Right renal pelvis (tissue), 4 donors: ENCODE results near the gene GRIK1. TPM values are rescaled to one million over a fixed set of nuclear protein-coding genes. Genes with fewer than 3 reads are reported as not detected.

Source experiments
- DNase-seq, 4 donors: peaks; one replicate each; pipeline ENCODE4 v3.0.0-alpha.2; 2013; ENCODE audit warnings: low read depth in 4 of 4, low spot score in 3 of 4, missing footprints in 1 of 4
- polyA plus RNA-seq, 4 donors: library from polyadenylated mRNA; unstranded; fragments of 120-200 nt; gene quantifications; one replicate each; pipeline ENCODE4 v1.2.1, GENCODE V29; 2013; ENCODE audit not compliant: insufficient read length in 4 of 4

GRIK1 gene
- polyA plus RNA-seq, 4 donors: 1.2 to 2.5 (median 1.4) TPM

DNA sequence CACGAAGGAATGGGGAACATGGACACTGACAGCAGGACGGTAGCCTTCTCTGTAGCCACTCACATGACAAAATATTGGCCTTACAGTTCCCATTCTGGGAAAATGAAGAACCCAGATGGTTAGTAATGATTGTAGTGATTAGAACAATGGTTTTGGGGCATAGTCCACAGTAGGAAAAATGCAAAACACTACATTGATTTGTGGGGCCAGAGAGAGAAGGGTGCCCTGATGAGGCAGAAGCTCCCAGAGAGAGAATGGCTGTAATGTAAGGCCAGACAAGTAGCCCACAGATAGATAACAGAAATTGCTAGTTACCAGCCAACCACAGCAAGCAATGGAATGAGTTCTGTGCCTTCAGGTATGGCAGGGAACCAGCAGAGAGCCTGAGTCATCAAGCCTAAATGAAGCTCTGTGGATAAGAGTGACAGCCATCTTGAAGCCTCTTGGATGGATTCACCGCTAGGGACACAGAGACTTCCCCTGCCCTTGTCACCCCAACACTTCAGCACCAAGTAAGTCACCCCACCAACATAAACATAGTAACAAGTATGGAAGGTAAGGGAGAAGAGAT is 435.0 kb downstream of the GRIK1 start:
- no peak for DNase-seq

GRCh38 chr21:29501451-29501850 is 438.3 kb downstream of the GRIK1 start:
- DNase-seq: no peak

DNA sequence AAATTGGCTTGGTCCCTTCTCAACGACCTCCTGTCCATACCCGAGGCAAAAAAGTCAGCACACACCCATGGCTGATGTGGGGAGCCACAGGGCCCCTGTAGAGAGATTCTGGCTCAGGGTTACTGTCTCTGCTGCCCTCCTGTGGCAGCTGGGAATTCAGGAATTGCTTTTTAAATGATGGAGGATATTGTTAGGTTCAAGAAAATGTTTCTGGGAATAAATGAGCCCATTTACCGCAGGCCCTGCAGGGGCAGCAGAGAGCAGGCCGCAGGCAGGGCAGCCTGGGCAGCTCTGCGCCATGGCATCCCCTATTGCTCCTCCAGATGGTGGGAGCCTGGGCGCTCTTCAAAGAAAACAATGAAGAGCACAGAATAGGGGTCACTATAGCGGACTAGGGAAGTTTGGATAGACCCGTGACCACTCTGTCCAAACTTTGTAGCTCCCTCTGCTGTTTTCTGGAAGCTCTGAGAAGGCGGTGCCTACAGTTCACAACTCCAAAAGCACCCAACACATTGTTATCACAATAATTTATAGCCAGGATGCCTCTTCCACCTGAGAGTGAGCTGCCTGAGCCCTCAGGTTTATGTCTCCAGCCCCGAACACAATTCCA is 440.0 kb downstream of the GRIK1 start:
- DNase-seq: no peak

DNA sequence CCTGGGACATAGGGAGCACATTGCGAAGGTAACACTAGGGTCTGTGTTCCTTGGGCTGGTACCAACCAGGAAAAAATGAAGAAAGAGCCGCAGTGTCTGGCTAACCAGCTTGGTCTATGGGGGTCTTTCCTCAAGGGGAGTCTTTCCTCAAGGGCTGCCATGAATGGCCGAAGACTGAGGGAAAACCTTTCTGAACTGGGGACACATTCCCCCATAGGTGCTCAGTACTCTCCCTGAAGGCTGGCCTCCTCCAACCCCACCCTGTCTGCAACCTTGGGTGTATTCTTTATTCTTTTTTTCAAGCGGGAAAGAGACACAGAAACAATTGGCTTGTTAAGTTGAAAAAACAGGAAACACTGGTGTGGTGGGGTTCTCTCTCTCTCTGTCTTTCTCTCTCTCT is 440.6 kb downstream of the GRIK1 start:
- DNase-seq: no peak

DNA sequence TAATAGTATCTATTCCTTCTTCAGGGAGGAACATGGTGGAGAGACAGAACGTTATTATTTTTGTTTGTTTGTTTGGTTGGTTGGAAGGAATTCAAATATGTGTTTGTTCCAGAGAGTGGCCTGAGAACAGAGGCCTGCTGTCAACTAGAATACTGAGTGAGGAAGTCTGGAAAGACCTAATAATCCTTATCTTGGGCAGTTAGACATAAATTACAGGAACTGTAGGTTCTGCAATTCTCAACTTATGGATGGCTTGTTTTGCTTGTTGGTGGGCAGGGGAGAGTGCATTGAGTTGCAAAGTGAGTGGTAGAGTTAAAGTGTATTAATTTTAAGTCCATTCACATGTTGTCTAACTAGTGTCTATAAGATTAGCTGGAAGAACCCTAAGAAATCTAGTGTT is 443.5 kb downstream of the GRIK1 start:
- DNase-seq: no peak

DNA sequence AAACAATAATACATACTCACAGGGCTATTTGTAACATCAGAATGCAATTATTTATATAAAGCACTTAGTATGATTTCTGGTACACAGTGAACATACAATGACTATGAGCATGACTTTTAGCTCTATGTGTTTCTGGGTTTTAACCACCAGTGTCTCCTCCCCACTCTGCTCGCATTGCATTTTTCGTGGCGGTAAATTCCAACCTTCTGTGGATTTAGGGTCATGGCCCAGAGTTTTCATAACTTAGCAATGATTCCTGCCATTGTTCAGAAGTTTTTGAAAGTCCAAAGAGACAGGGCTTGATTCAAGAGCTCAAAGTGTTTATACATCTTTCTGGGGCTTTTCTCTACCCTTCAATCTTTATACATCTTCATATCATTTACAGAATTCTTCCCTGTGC is 449.8 kb downstream of the GRIK1 start:
- no peak for DNase-seq

DNA sequence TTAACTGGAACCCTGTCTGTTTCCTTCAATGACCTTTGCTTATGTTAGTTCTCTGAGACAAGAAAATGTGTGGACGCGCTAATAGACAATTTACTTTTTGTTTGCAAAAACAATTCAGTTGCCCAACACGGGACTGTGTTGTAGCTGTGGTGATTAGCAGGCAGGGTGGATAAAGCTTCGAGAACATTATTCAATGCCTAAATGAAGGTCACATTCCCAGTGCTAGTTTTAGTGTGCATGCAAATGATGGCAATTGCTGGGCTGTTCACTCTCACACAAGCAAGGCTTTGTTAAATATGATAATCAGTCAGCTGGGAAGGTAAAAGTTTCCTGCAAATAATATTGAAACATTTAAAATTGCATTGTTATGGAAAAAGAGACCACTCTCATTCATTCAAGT is 452.6 kb downstream of the GRIK1 start:
- no peak for DNase-seq

Other genes starting within 250 kb of the GRIK1 start
- not detected for gene CLDN17, start 226.8 kb upstream of the GRIK1 start, polyA plus RNA-seq